Left ventricle myocardium inferior (tissue), 1 donor: ENCODE measurements around the gene TRAM2. TPM values are rescaled to one million over a fixed set of nuclear protein-coding genes. Genes with fewer than 3 reads are reported as not detected.

Source experiments
- DNase-seq: peaks from one replicate; pipeline ENCODE4 v3.0.0-alpha.2; 2020
- H3K27ac ChIP-seq: fragments of 200-600 bp; replicated peaks from 2 replicates; pipeline ENCODE4 v1.8.0; 2021
- H3K27me3 ChIP-seq: fragments of 200-600 bp; 2 replicates; pipeline ENCODE4 v1.8.0; 2021; ENCODE audit warnings: low read depth
- H3K36me3 ChIP-seq: fragments of 200-600 bp; 2 replicates; pipeline ENCODE4 v1.8.0; 2021
- H3K4me1 ChIP-seq: fragments of 200-600 bp; 2 replicates; pipeline ENCODE4 v1.8.0; 2021
- H3K4me3 ChIP-seq: fragments of 200-600 bp; 2 replicates; pipeline ENCODE4 v1.8.0; 2021; ENCODE audit warnings: mild to moderate bottlenecking, moderate library complexity
- H3K9me3 ChIP-seq: fragments of 200-600 bp; replicated peaks from 2 replicates; pipeline ENCODE4 v1.8.0; 2021
- intact Hi-C: fragments of 100-400 bp; cut with micrococcal nuclease; formaldehyde crosslinking; loops from one replicate; pipeline ENCODE4 v1.11.0; 2022
- total RNA-seq: library from RNA; stranded (reverse); fragmentation: NEBNext Ultra II Directional; extraction: Animal tissue kit (Norgen Biotek cat#: 25700); gene quantifications from one replicate; pipeline ENCODE4 v1.2.1, GENCODE V29; 2021
- TF ChIP-seq, protein P1 (sequence below): fragments of 200-600 bp; IDR thresholded peaks from 2 replicates; pipeline ENCODE4 v1.8.0; 2021; ENCODE audit warnings: antibody characterized with exemption, mild to moderate bottlenecking, borderline replicate concordance
- donor health status: DM: no; HTN: yes; CAD: no; lungs with severe emphysema.

TRAM2 gene
- total RNA-seq, 1 donor from 2014 or later, result 11.0 TPM

DNA sequence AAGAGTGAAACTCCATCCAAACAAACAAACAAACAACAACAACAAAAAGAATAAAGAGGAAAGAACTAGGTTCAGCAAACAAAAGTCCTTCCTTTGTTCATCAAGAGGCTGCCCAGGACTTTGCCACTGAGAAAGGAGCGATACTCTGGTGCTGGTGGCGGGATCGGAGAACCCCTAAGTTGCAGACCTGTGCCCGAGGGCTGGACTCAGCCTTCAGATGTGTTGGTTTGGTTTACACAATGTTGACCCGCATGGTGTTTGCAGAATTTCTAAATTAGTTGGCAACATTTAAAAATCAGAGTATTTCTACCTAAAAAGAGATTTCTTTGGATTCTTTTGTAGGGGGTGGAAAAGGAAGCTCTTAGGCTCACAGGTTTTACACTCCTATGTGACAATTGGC, 42.5 kb downstream of the TRAM2 start:
- TF ChIP-seq, protein P1, sequence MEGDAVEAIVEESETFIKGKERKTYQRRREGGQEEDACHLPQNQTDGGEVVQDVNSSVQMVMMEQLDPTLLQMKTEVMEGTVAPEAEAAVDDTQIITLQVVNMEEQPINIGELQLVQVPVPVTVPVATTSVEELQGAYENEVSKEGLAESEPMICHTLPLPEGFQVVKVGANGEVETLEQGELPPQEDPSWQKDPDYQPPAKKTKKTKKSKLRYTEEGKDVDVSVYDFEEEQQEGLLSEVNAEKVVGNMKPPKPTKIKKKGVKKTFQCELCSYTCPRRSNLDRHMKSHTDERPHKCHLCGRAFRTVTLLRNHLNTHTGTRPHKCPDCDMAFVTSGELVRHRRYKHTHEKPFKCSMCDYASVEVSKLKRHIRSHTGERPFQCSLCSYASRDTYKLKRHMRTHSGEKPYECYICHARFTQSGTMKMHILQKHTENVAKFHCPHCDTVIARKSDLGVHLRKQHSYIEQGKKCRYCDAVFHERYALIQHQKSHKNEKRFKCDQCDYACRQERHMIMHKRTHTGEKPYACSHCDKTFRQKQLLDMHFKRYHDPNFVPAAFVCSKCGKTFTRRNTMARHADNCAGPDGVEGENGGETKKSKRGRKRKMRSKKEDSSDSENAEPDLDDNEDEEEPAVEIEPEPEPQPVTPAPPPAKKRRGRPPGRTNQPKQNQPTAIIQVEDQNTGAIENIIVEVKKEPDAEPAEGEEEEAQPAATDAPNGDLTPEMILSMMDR, result no peak
- no peaks in the 10 kb centered on the region for H3K9me3 ChIP-seq
- no peak overlapping the region for H3K4me3 ChIP-seq
- no peaks in the 10 kb centered on the region for H3K27me3 ChIP-seq
- intact Hi-C loops, result no loop called here
- no peak for DNase-seq
- H3K36me3 ChIP-seq, result peaks cover 33% of the 10 kb centered on the region
- H3K27ac ChIP-seq, result no peak overlapping the region
- H3K4me1 ChIP-seq, result peaks cover 43% of the 10 kb centered on the region

DNA sequence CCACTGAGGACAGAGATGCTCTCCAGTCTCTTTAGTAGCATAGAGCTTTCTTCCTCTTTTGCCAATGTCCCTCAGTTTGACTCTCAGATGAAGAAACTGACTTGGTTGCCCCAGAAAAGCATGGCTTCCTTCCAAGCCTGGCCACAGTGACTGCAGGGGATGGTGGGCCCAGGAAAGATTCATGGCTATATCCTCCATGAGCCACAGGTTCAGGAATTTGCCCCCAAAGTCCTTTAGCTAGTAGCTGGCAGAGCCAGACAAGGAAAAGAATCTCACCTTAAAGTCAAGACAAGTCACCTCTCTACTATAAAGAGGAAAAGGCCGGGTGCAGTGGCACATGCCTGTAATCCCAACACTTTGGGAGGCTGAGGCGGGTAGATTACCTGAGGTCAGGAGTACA, 43.4 kb downstream of the TRAM2 start:
- H3K27ac ChIP-seq, result no peak overlapping the region
- DNase-seq, result no peak

DNA sequence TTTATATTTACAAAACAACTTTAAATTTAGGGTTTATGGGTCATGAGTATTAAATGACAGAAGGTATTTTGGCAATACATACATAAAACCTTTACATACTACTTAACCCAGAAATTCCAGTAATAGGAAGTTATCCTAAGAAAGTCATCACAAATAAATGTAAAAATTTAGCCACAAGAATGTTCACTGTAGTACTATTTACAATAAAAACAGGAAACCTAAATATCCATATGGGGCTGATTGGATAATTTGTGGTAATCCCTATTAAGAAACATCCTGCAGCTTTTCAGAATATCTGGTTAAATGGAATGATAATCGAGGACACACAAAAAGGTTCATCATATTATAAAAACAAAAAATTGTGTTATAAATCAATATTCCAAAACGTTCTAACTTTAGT, 44.4 kb downstream of the TRAM2 start:
- TF ChIP-seq, protein P1, result no peak
- Histone ChIP-seq H3K9me3 (no peaks in the 10 kb centered on the region), H3K27me3 (no peaks in the 10 kb centered on the region), H3K27ac (no peak overlapping the region), H3K36me3 (peaks cover 36% of the 10 kb centered on the region), H3K4me3 (no peak overlapping the region), H3K4me1 (peaks cover 24% of the 10 kb centered on the region)
- no peak for DNase-seq
- intact Hi-C loops, result no loop called here

More for the DNA sequence above, 43.4 kb downstream of the TRAM2 start:
- H3K4me3 ChIP-seq, result no peak overlapping the region
- no peaks in the 10 kb centered on the region for H3K27me3 ChIP-seq
- peaks cover 36% of the 10 kb centered on the region for H3K36me3 ChIP-seq
- intact Hi-C loops, result no loop called here
- TF ChIP-seq, protein P1, result no peak
- H3K4me1 ChIP-seq, result peaks cover 35% of the 10 kb centered on the region
- no peaks in the 10 kb centered on the region for H3K9me3 ChIP-seq

DNA sequence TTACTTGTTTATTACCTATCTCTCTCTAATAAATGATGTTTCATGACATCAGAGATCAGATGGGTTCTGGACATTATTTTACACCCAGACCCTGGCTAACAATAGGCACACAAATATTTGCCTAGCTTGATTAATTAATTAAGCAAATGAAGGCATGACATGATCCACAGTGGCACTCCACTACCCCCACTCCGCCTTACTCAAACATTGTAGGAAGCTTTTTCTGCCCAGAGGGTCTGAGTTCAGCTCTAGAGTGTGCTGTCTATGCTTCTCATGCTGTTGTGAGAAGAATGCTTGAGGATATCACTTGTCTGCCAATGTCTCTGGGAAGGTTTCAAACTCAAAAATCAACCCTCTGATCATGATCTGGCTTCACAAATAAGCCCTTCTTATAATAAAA, 45.0 kb downstream of the TRAM2 start:
- Histone ChIP-seq H3K4me3 (no peak overlapping the region), H3K27ac (no peak overlapping the region), H3K36me3 (peaks cover 36% of the 10 kb centered on the region), H3K27me3 (no peaks in the 10 kb centered on the region), H3K4me1 (peaks cover 18% of the 10 kb centered on the region), H3K9me3 (no peaks in the 10 kb centered on the region)
- intact Hi-C loops, result no loop called here
- TF ChIP-seq, protein P1, result no peak
- DNase-seq, result no peak

DNA sequence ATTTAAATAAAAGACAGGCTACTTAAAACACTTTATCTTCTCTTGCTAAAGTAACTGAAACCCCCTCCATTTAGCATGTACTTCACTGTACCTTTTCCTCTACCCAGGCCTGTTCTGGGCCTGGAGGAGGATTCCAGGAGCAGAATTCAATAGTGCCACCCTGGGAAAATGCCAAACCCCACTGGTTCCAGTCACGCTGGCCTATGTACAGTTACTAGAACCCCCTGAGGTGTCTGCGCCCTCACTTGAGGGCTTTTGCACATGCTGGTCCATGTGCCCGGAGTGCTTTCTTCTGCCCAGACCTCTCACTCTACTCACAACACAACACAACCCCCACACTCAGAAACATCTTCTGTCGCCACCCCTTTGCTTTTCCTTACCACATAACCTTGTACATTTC, 45.5 kb downstream of the TRAM2 start:
- Histone ChIP-seq H3K4me3 (no peak overlapping the region), H3K9me3 (no peaks in the 10 kb centered on the region), H3K27ac (no peak overlapping the region), H3K4me1 (peaks cover 14% of the 10 kb centered on the region), H3K36me3 (peaks cover 36% of the 10 kb centered on the region), H3K27me3 (no peaks in the 10 kb centered on the region)
- TF ChIP-seq, protein P1, result no peak
- intact Hi-C loops, result no loop called here
- no peak for DNase-seq

DNA sequence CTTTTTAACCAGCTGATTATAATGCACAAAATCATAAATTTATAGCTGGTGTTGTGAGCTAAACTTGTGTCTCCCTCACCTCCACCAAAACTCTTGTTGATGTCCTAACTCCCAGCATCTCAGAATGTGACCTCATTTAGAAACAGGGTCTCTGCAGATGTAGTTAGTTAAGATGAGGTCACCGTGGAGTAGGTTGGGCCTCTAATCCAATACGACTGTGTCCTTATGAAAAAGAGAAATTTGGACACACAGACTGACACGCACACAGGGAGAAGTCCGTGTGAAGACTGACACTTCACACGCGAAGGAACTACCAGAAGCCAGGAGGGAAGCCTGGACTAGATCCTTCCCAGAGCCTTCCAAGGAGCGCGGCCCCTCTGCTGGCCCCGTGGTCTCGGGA, 46.5 kb downstream of the TRAM2 start:
- TF ChIP-seq, protein P1, result no peak
- H3K27me3 ChIP-seq, result no peaks in the 10 kb centered on the region
- intact Hi-C loops, result no loop called here
- no peak overlapping the region for H3K27ac ChIP-seq
- H3K4me1 ChIP-seq, result peaks cover 3% of the 10 kb centered on the region
- no peak overlapping the region for H3K4me3 ChIP-seq
- H3K36me3 ChIP-seq, result peaks cover 32% of the 10 kb centered on the region
- H3K9me3 ChIP-seq, result no peaks in the 10 kb centered on the region
- DNase-seq, result no peak
